Liver (tissue), 3 donors: Measurements from ENCODE around the gene APBA2.

ENCODE experiments used
- ATF3 ChIP-seq: IDR thresholded peaks from 2 replicates; pipeline ENCODE4 v1.6.1; 2016; ENCODE audit warnings: antibody characterized with exemption
- EGR1 ChIP-seq, 2 donors: IDR thresholded peaks; 2 replicates each; pipeline ENCODE4 v1.6.1; 2016 to 2018; ENCODE audit warnings: antibody characterized with exemption in 2 of 2, low read depth in 2 of 2
- GABPA ChIP-seq, 2 donors: IDR thresholded peaks in 1 of 2; conservative IDR thresholded peaks in 1 of 2; 2 replicates each; pipeline ENCODE4 v1.6.1; 2016; ENCODE audit warnings: antibody characterized with exemption in 2 of 2, mild to moderate bottlenecking in 1 of 2, moderate library complexity in 1 of 2
- JUND ChIP-seq, 2 donors: IDR thresholded peaks; 2 replicates each; pipeline ENCODE4 v1.6.1; 2016; ENCODE audit warnings: antibody characterized with exemption in 2 of 2
- RAD21 ChIP-seq, 2 donors: IDR thresholded peaks; 2 replicates each; pipeline ENCODE4 v1.6.1; 2016; ENCODE audit warnings: antibody characterized with exemption in 2 of 2, mild to moderate bottlenecking in 2 of 2
- SP1 ChIP-seq: IDR thresholded peaks from 2 replicates; pipeline ENCODE4 v1.6.1; 2018; ENCODE audit warnings: antibody characterized with exemption, mild to moderate bottlenecking
- YY1 ChIP-seq: IDR thresholded peaks from 2 replicates; pipeline ENCODE4 v1.6.1; 2016; ENCODE audit warnings: antibody characterized with exemption, mild to moderate bottlenecking
- TF ChIP-seq, protein P1 (sequence below): fragments of 150-350 bp; IDR thresholded peaks from 2 replicates; pipeline ENCODE4 v1.5.1; 2017; ENCODE audit warnings: improper control_type of control experiment, low read depth, low read length; ENCODE audit not compliant: missing input control
- TF ChIP-seq, protein P2 (sequence below): IDR thresholded peaks from 2 replicates; pipeline ENCODE4 v1.6.1; 2016; ENCODE audit warnings: antibody characterized with exemption
- TF ChIP-seq, protein P3 (sequence below): IDR thresholded peaks from 2 replicates; pipeline ENCODE4 v1.6.1; 2016; ENCODE audit warnings: antibody characterized with exemption
- donor health status: healthy.
- donor health status: healthy.

DNA sequence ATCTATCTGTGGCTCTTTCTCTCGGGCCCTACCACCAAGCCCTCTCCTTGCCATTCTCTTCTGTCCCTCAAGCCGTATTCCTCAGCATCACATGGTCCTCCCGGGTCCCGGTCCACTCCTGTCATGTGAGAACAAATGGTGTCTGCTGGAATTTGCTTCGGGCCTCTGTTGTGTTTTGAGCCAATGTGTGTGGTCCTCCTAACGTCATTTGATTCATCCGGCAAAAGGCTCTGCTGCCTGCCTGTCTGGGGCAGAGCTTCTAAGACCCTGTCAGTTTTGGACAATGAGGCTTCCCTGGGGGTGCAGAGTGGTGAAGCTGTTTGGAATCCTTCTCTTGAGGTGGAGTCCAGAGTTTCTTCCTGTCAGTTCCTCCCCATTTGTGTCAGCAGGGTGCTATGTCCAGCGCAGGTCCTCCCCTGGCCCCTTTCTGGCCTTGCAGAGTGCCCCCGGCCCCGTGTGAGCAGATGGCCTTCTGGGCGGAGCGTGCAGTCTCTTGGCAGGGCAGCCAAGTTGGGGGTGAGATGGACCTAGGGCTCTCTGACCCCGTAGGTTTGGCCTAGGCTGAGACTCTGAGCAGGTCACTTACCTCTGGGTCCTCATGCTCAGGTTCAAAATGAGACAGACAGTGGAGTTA lies 93.6 kb downstream of the APBA2 start:
- TF ChIP-seq RAD21 (IDR thresholded peaks at IDR 0.05) (no peak), SP1 (no peak), YY1 (no peak), GABPA (IDR thresholded peaks at IDR 0.05 in 1 of 2, conservative IDR thresholded peaks at IDR 0.05 in 1 of 2) (no peak), ATF3 (no peak), JUND (IDR thresholded peaks at IDR 0.05) (no peak), EGR1 (IDR thresholded peaks at IDR 0.05; ENCODE audit: low read depth in 2 of 2) (no peak)
- TF ChIP-seq, protein P1, sequence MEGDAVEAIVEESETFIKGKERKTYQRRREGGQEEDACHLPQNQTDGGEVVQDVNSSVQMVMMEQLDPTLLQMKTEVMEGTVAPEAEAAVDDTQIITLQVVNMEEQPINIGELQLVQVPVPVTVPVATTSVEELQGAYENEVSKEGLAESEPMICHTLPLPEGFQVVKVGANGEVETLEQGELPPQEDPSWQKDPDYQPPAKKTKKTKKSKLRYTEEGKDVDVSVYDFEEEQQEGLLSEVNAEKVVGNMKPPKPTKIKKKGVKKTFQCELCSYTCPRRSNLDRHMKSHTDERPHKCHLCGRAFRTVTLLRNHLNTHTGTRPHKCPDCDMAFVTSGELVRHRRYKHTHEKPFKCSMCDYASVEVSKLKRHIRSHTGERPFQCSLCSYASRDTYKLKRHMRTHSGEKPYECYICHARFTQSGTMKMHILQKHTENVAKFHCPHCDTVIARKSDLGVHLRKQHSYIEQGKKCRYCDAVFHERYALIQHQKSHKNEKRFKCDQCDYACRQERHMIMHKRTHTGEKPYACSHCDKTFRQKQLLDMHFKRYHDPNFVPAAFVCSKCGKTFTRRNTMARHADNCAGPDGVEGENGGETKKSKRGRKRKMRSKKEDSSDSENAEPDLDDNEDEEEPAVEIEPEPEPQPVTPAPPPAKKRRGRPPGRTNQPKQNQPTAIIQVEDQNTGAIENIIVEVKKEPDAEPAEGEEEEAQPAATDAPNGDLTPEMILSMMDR = no peak
- TF ChIP-seq, protein P2, sequence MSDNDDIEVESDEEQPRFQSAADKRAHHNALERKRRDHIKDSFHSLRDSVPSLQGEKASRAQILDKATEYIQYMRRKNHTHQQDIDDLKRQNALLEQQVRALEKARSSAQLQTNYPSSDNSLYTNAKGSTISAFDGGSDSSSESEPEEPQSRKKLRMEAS = no peak
- TF ChIP-seq, protein P3, sequence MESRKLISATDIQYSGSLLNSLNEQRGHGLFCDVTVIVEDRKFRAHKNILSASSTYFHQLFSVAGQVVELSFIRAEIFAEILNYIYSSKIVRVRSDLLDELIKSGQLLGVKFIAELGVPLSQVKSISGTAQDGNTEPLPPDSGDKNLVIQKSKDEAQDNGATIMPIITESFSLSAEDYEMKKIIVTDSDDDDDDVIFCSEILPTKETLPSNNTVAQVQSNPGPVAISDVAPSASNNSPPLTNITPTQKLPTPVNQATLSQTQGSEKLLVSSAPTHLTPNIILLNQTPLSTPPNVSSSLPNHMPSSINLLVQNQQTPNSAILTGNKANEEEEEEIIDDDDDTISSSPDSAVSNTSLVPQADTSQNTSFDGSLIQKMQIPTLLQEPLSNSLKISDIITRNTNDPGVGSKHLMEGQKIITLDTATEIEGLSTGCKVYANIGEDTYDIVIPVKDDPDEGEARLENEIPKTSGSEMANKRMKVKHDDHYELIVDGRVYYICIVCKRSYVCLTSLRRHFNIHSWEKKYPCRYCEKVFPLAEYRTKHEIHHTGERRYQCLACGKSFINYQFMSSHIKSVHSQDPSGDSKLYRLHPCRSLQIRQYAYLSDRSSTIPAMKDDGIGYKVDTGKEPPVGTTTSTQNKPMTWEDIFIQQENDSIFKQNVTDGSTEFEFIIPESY = no peak
